Ovary (tissue), 3 donors: ENCODE measurements around the gene MAPK10.

ENCODE experiments used
- POLR2A ChIP-seq: fragments of 450-650 bp; IDR thresholded peaks from one replicate; pipeline ENCODE4 v1.6.1; 2017; ENCODE audit warnings: antibody characterized with exemption, mild to moderate bottlenecking, moderate library complexity
- TF ChIP-seq, protein P1 (sequence below), 3 donors: fragments of 450-650 bp in 2 of 3; fragments of 200-600 bp in 1 of 3; IDR thresholded peaks; one replicate each; pipeline versions ENCODE4 v1.5.1 to v1.8.0; 2016 to 2022; ENCODE audit warnings: antibody characterized with exemption in 3 of 3, mild to moderate bottlenecking in 1 of 3
- donor health status: DM: no; HTN: no; CAD: no.

DNA sequence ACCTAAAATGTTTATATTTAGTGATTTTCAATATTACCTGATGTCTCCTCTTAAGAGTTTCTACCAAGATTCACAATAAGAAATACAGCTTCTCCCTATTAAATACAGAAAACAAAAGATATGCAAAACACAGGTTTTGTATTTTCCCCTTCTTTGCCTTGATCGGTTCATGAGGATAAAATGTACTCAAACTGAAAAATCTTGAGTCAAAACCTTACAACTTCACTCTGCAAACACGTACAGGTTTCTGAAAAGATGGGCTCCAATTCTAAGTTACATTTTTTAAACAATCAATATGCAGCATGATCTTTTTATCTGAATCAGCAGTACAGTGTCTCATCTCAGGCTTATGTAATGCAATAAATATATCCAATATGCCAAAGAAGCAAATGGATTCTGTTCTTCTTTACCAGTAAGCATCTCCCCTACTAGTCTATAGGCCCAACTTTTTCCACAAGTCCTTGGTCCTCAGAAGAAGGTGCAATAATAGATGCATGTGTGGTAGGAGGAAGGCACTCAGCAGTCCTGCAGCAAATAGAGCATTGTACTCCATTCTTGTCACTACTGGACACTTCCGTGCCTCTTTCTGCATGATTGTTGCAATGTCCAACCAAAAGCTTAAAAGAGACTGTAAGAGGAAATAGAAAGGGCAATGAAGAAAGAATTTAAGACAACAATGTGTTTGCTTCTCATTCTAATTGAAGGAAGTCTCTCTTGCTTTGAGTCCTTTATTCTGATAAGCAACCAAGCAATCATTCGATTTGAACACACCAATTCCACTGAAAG is 3.2 kb downstream of the MAPK10 start:
- TF ChIP-seq, protein P1, sequence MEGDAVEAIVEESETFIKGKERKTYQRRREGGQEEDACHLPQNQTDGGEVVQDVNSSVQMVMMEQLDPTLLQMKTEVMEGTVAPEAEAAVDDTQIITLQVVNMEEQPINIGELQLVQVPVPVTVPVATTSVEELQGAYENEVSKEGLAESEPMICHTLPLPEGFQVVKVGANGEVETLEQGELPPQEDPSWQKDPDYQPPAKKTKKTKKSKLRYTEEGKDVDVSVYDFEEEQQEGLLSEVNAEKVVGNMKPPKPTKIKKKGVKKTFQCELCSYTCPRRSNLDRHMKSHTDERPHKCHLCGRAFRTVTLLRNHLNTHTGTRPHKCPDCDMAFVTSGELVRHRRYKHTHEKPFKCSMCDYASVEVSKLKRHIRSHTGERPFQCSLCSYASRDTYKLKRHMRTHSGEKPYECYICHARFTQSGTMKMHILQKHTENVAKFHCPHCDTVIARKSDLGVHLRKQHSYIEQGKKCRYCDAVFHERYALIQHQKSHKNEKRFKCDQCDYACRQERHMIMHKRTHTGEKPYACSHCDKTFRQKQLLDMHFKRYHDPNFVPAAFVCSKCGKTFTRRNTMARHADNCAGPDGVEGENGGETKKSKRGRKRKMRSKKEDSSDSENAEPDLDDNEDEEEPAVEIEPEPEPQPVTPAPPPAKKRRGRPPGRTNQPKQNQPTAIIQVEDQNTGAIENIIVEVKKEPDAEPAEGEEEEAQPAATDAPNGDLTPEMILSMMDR (IDR thresholded peaks at IDR 0.05) = no peak
- TF ChIP-seq POLR2A = no peak
